Epithelial cell of proximal tubule (primary cell): ENCODE data around the gene LOXL3. TPM values are rescaled to one million over a fixed set of nuclear protein-coding genes. Genes with fewer than 3 reads are reported as not detected.

Experiments
- DNase-seq: peaks from one replicate; pipeline ENCODE4 v3.0.0-alpha.2; 2011; ENCODE audit warnings: low read depth
- H3K4me3 ChIP-seq: 2 replicates; pipeline ENCODE4 v1.5.1; 2011; ENCODE audit warnings: low read depth, mild to moderate bottlenecking, low read length
- CTCF ChIP-seq: conservative IDR thresholded peaks from 2 replicates; pipeline ENCODE4 v1.5.1; 2012; ENCODE audit warnings: low read depth, mild to moderate bottlenecking, low read length
- total RNA-seq: library from RNA; depleted of rRNA; stranded (reverse); fragments of >200 nt; gene quantifications from 2 replicates; pipeline ENCODE4 v1.2.3, GENCODE V29; 2015

Gene LOXL3
- total RNA-seq, 1 donor from 2014 or later, result 5.9 TPM

DNA sequence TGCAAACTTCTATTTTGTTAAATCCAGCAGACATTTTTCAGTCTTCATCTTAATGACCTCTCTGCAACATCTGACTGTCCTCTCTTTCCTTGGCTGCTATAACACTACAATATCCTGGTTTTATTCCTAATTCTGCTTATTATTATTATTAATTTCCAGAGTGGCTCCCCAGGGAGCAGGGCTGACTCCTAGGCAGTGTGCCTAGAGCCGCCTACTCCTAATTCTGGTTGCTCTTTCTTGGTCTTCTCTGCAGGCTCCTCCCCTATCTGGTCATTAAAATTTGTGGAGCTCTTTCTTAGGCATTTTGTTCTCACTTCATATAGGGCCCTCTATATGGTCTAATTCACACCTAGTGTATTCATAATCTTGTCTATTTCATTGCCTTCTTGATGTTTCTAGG is 10.8 kb downstream of the LOXL3 start:
- no peak overlapping the region for H3K4me3 ChIP-seq
- no peak for DNase-seq
- TF ChIP-seq CTCF, result no peak

- no peak for DNase-seq
- H3K4me3 ChIP-seq, result no peak overlapping the region
- TF ChIP-seq CTCF, result no peak
These were observed 13.5 kb downstream of the LOXL3 start for GRCh38 chr2:74540291-74540690.

- no peak overlapping the region for H3K4me3 ChIP-seq
- TF ChIP-seq CTCF, result no peak
- no peak for DNase-seq
These were observed 14.8 kb downstream of the LOXL3 start for GRCh38 chr2:74538881-74539339.

- DNase-seq, result no peak
- no peak for TF ChIP-seq CTCF
- H3K4me3 ChIP-seq, result no peak overlapping the region
These were observed 16.6 kb downstream of the LOXL3 start for GRCh38 chr2:74537140-74537539.

GRCh38 chr2:74536166-74536950 is 17.4 kb downstream of the LOXL3 start:
- no peak for DNase-seq

GRCh38 chr2:74535440-74535965 is 18.2 kb downstream of the LOXL3 start:
- H3K4me3 ChIP-seq, result no peak overlapping the region
- TF ChIP-seq CTCF, result no peak
- no peak for DNase-seq

More at GRCh38 chr2:74536166-74536950, 17.4 kb downstream of the LOXL3 start:
- TF ChIP-seq CTCF, result no peak
- H3K4me3 ChIP-seq, result no peak overlapping the region

GRCh38 chr2:74534411-74534810 is 19.3 kb downstream of the LOXL3 start:
- no peak for TF ChIP-seq CTCF
- no peak overlapping the region for H3K4me3 ChIP-seq
- DNase-seq, result no peak
